ENCODE measurements around the gene EFCAB11.

DNA sequence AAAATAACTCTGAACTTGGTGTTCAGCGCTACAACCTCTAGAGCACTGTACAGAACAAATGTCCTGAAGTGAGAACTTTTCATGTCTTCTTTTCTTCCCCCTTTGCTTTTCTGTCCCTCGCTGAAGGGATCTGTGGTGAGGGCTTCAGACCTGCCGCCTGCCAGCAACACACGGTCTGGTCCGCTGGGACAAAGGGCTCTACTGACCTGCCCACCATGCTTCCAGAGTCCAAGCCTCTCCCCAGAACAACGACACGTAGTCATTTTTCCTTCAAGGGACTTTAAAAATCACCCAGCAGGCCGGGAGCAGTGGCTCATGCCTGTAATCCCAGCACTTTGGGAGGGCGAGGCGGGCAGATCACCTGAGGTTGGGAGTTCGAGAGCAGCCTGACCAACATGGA lies 140.4 kb downstream of the EFCAB11 start:
- TF ChIP-seq, protein P1, sequence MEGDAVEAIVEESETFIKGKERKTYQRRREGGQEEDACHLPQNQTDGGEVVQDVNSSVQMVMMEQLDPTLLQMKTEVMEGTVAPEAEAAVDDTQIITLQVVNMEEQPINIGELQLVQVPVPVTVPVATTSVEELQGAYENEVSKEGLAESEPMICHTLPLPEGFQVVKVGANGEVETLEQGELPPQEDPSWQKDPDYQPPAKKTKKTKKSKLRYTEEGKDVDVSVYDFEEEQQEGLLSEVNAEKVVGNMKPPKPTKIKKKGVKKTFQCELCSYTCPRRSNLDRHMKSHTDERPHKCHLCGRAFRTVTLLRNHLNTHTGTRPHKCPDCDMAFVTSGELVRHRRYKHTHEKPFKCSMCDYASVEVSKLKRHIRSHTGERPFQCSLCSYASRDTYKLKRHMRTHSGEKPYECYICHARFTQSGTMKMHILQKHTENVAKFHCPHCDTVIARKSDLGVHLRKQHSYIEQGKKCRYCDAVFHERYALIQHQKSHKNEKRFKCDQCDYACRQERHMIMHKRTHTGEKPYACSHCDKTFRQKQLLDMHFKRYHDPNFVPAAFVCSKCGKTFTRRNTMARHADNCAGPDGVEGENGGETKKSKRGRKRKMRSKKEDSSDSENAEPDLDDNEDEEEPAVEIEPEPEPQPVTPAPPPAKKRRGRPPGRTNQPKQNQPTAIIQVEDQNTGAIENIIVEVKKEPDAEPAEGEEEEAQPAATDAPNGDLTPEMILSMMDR (IDR thresholded peaks at IDR 0.05) = no peak
- TF ChIP-seq POLR2A (IDR thresholded peaks at IDR 0.05) = no peak

Measured in ovary (tissue), 3 donors.